Umbilical cord (tissue), 2 donors: ENCODE data around the gene CAND2. TPM values are rescaled to one million over a fixed set of nuclear protein-coding genes. Genes with fewer than 3 reads are reported as not detected.
"Not testable (repeated sequence)": the region's sequence is repeated elsewhere in the genome, so short reads cannot be mapped to it uniquely, and the experiment has no call there.

Source experiments
- DNase-seq: peaks from one replicate; pipeline ENCODE4 v3.0.0-alpha.2; 2015; ENCODE audit warnings: low spot score
- total RNA-seq: library from RNA; depleted of rRNA; stranded (reverse); fragments of >200 nt; gene quantifications from one replicate; pipeline ENCODE4 v1.2.3, GENCODE V29; 2014; ENCODE audit warnings: low replicate concordance; ENCODE audit not compliant: insufficient read depth

Gene CAND2
- total RNA-seq, 1 donor from 2014 or later: 2.9 TPM

- no peak for DNase-seq
These were observed 34.3 kb downstream of the CAND2 start for GRCh38 chr3:12830785-12831156.

- no peak for DNase-seq
These were observed 34.9 kb downstream of the CAND2 start for GRCh38 chr3:12831301-12831866.

GRCh38 chr3:12832350-12833221 is 36.1 kb downstream of the CAND2 start:
- DNase-seq: no peak

- no peak for DNase-seq
These were observed 37.0 kb downstream of the CAND2 start for GRCh38 chr3:12833222-12834161.

GRCh38 chr3:12835052-12835665 is 38.7 kb downstream of the CAND2 start:
- DNase-seq: no peak

GRCh38 chr3:12837295-12837986 is 41.0 kb downstream of the CAND2 start:
- no peak for DNase-seq

- DNase-seq: no peak
These were observed 41.9 kb downstream of the CAND2 start for GRCh38 chr3:12838179-12838965.

GRCh38 chr3:12839156-12839946 is 42.9 kb downstream of the CAND2 start:
- no peak for DNase-seq

GRCh38 chr3:12840148-12840547 is 43.7 kb downstream of the CAND2 start:
- not testable (repeated sequence) for DNase-seq

- DNase-seq: no peak
These were observed 44.2 kb downstream of the CAND2 start for GRCh38 chr3:12840591-12841148.

- peak; percentile 97 for DNase-seq
These were observed 44.9 kb downstream of the CAND2 start, which contains the start of gene RPL32 for GRCh38 chr3:12841149-12841969. TSS of gene RPL32 (minus strand) at chr3:12841565. CDS start at chr3:12840237, 1,328 bp downstream.

- DNase-seq: no peak
These were observed 45.5 kb downstream of the CAND2 start for GRCh38 chr3:12841970-12842328.

GRCh38 chr3:12842469-12842868 is 46.0 kb downstream of the CAND2 start:
- DNase-seq: no peak

- DNase-seq: no peak
These were observed 49.3 kb downstream of the CAND2 start for GRCh38 chr3:12845811-12846210.

- DNase-seq: no peak
These were observed 55.7 kb downstream of the CAND2 start for GRCh38 chr3:12852201-12852600.

GRCh38 chr3:12853847-12854246 is 57.4 kb downstream of the CAND2 start:
- DNase-seq: not testable (repeated sequence)

GRCh38 chr3:12854565-12854964 is 58.1 kb downstream of the CAND2 start:
- DNase-seq: no peak

GRCh38 chr3:12856626-12857025 is 60.1 kb downstream of the CAND2 start:
- DNase-seq: no peak
